Hematopoietic multipotent progenitor cell treated with erythropoietin and hydrocortisone succinate and interleukin-3 and kit ligand, for 8 days (in vitro differentiated cells): Measurements from ENCODE around the gene AHCYL2.

Experiments used
- DNase-seq: peaks from one replicate; pipeline ENCODE4 v3.0.0-alpha.2; 2015

AHCYL2 gene

DNA sequence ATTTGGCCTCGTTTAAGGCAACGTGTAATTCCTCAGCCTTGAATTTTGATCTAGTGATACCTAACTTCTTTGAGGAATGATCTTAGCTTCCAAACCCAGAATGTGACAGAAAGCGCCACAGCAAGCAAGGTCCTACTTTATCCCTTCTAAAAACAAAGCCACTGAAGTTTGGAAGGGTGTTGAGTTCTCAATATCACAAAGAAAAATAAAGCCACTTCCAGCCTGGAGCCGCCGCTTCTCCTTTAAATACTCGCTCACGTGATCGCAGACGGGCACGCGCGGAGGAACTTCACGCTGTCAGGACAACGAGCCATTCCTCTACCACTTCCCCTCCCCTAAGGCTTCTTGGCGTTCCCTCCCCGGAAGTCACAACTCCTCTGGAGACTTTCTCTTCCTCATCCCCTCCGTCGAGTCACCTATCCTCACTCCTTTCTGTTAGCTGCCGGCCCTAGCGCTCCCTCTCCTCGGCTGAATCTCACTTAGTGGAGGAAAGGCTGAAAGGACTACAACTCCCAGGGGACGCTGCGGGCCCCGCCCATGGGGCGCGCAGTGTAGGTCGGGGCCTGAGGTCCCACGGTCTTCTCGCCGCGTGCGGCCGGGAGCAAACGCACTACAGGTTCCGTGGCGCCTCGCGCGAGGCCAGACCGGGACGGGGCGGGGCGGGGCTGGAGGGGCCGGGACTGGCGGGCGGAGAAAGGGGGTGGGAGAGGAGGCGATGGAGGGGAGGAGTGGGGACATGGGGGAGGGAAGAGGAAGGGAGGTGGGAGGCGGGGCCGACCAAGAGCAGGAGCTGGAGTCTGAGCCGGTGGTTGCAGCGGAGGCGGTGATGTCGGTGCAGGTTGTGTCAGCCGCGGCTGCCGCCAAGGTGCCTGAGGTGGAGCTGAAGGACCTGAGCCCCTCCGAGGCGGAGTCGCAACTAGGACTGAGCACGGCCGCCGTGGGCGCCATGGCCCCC is at the start of gene AHCYL2:
AHCYL2 (plus strand) TSS at position 780 of the 955 bp plus-strand sequence.
- peak; percentile 96 for DNase-seq

DNA sequence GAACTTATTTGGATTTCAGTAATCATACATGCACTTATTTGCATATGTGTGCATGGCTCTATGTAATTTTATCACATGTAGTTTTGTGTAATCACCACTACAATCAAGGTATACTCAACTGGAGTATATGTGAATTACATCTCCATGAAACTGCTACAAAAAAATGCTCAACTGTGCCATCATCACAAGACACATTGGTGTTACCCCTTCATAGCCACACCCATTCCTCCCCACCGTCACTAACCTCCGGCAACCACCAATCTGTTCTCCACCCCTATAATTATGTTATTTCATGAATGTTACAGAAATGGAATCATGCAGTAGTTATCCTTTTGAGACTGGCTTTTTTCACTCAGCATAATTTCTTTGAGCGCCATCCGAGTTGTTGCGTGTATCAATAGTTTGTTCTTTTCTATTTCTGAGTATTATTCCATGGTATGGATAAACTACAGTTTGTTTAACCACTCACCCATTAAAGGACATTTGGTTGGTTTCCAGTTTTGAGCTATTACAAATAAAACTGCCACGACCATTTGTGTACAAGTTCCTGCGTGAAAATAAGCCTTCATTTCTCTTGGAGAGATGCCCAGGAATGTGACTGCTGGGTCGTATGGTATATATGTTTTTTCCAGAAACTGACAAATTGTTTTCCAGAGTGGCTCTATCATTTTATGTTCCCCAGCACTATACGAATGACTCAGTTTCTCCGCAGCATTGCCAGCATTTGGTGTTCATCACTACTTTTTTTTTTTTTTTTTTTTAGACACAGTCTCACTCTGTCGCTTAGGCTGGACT is 47.7 kb upstream of the AHCYL2 start:
- DNase-seq: no peak

DNA sequence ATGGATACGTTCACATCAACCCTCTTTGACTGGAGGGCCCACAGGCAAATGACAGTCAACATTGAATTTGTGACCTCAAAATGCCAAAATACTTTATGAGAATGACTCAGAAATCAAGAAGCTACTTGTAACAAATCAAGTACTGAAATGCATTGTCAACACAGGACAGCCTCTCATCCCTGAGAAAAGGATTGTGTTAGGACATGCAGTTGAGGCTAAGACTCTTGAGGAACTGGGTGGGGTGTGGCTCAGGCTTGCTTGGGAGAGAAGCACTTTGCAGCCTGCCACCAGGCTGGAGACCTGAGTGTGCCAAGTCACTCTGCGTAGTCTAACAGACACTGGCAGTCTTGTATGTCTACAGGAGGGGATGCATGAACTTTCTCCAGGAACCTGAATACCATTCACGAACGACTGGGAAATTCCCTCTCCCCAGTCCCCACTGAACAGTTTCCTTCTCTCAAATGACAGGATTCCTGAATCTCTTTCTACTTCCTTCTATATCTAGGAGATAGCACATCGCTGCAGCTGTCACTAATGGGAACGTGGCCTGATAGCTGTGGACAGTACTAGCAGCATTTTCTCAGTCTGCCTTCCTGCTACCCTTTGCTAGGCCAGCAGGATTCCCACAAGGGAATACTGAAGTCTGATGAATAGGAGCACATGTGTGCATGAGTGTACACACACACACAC is 39.7 kb upstream of the AHCYL2 start:
- DNase-seq: no peak

DNA sequence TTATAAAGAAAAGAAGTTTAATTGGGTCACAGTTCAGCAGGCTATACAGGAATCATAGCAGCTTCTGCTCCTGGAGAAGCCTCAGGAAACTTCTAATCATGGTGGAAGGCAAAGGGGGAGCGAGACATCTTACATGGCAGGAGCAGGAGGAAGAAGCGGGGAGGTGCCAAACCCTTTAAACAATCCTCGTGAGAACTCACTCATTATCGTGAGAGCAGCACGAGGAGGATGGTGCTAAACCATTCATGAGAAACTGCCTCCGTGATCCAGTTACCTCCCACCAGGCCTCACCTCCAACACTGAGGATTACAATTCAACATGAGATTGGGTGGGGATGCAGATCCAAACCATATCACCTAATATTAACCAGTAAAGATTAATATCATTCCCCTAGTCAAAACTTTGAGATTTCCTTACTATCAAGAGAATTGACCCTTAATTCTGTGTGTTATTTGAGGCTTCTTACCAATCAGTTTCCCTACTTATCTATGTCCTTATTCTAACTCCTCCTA is 38.0 kb upstream of the AHCYL2 start:
- no peak for DNase-seq

DNA sequence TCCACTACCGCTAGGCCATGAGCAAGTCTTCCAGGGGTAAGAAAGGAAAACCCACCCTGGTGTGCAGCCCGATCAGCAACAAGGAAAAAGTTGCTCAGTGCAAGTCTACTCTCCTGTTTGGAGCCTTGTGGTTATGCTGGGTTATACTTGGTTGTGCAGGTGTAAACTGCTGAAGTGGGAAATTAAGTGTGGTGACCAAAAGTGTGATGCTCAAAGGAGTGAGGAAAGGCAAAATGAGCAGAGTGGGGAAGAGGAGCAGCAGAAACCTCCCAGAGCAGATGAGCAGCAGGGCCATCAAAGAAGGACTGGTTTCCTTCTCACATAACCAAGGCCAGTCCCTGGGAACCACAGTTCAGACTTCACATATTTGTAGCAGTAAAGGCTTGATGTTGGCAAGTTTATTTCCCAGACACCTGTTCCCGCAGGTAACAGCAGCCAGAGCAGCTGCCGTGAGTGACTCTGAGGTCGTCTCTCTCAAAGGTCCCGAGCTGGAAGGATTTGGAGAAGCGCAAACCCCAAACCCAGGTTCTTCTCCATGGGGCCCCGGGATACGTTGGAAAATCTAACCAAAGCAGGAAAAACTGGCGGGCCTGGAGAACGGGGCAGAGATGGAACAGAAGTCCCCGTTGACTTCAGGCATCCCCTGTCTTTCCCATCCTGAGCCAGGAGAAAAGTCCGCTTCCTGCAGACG is 37.0 kb upstream of the AHCYL2 start:
- DNase-seq: no peak

GRCh38 chr7:129188372-129188891 is 36.4 kb upstream of the AHCYL2 start, which contains the start of gene SMO:
TSS of gene SMO (plus strand) at chr7:129188633. CDS start at chr7:129189152, 519 bp downstream.
- no peak for DNase-seq

DNA sequence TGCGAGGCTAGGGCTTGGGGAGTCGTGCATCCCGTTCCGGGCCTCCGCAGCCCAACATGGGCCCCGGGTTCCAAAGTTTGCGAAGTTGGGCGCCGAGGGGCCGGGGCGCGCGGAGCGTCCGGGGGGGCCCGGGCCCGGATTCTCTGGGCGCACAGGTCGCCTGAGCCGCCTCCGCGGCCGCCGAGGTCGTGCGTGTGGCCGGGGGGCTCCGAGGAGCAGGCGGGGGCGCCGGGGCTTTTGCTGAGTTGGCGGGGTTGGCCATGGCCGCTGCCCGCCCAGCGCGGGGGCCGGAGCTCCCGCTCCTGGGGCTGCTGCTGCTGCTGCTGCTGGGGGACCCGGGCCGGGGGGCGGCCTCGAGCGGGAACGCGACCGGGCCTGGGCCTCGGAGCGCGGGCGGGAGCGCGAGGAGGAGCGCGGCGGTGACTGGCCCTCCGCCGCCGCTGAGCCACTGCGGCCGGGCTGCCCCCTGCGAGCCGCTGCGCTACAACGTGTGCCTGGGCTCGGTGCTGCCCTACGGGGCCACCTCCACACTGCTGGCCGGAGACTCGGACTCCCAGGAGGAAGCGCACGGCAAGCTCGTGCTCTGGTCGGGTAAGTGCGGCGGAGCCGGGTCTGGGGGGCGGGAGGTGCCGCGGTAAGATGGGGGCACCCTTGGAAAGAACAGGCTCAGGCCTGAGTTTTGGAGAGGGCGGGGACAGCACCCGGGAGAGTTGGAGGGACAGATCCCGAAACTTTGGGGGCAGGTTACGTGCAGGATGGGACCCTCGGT is 35.8 kb upstream of the AHCYL2 start:
- DNase-seq: no peak

- no peak for DNase-seq
Measured at GRCh38 chr7:129189661-129190310, 35.0 kb upstream of the AHCYL2 start.

GRCh38 chr7:129191272-129191671 is 33.6 kb upstream of the AHCYL2 start:
- DNase-seq: no peak

DNA sequence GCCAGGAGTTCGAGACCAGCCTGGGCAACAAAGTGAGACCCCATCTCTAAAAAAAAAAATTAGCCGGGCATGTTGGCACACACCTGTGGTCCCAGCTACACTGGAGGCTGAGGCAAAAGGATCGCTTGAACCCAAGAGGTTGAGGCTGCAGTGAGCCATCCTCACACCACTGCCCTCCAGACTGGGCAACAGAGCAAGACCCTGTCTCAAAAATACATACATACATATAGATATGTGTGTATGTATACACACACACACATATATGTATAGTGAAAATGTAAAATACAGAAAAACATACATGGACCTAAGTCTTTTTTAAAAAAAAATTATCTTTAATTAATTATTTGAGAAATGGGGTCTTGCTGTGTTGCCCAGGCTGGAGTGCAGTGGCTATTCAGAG is 30.9 kb upstream of the AHCYL2 start:
- no peak for DNase-seq

DNA sequence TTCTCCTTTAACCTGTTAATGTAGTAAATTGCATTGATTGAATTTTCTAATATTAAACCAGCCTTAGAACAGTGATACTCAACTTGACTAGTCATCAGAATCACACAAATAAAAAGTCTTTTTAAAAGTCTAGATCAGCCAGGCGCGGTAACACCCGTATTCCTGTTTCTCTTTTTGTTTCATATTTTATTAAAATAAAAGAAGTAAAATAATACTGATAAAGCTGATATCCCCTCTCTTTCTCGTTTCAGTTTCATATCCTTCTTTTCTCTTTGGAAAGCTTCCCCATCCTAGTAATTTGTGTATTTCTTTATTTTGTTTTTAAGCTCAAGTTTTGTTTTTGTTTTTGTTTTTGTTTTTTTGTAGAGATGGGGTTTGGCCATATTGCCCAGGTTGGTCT is 27.1 kb upstream of the AHCYL2 start:
- DNase-seq: no peak

DNA sequence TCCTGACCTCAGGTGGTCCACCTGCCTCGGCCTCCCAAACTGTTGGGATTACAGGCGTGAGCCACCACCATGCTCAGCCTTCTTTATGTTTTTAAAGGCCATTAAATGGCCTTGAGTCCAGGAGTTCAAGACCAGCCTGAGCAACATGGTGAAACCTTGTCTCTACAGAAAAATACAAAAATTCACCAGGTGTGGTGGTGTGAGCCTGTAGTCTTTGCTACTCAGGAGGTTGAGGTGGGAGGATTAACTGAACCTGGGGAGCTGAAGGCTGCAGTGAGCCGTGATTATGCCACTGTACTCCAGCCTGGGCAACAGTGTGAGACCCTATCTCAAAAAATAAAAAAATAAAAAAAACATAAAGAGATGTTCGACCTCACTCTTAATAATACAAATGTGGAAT is 25.4 kb upstream of the AHCYL2 start:
- no peak for DNase-seq

GRCh38 chr7:129202058-129202777 is 22.6 kb upstream of the AHCYL2 start:
- DNase-seq: no peak

GRCh38 chr7:129203050-129203741 is 21.6 kb upstream of the AHCYL2 start:
- no peak for DNase-seq

- DNase-seq: no peak
Measured at GRCh38 chr7:129205126-129205818, 19.6 kb upstream of the AHCYL2 start.

- no peak for DNase-seq
Measured at GRCh38 chr7:129205987-129206785, 18.6 kb upstream of the AHCYL2 start.

- no peak for DNase-seq
Measured at GRCh38 chr7:129208667-129209066, 16.2 kb upstream of the AHCYL2 start.
